ENCODE results near the gene OR8B12.
"Not testable (repeated sequence)": the region's sequence is repeated elsewhere in the genome, so short reads cannot be mapped to it uniquely, and the experiment has no call there.

OR8B12 gene

DNA sequence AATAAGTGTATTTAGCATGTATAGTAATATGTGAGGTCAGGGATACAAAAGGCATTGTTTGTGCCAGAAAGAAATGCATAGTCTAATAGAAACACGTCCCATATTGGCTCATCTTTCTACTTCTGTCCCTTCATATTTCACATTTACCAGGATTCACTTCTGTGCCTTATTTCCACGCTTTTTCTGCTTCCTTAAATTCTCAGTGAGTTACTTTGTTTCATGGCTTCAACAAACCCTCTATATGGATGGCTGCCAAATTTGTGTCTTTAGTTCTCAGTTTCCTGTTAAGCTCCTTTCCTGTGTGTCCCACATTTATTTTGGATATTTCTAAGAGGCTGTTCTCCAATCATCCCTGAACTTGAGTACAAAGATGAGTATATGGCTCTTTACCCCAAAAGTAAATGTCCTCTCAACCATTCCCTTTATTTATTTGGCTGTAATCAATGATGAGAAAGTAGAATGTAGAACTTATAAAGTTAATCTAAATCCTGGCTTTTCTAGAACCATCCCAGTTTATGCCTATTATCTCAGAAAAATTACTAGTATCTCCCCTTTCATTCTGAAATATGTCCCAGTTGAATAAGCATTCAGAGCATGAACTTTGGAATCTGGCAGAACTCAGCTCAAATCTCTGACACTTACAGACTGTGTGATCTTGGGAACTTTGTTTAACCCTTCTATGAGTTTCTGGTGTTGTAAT is 23.5 kb downstream of the OR8B12 start:
- DNase-seq (ENCODE audit: low read depth): no peak

DNA sequence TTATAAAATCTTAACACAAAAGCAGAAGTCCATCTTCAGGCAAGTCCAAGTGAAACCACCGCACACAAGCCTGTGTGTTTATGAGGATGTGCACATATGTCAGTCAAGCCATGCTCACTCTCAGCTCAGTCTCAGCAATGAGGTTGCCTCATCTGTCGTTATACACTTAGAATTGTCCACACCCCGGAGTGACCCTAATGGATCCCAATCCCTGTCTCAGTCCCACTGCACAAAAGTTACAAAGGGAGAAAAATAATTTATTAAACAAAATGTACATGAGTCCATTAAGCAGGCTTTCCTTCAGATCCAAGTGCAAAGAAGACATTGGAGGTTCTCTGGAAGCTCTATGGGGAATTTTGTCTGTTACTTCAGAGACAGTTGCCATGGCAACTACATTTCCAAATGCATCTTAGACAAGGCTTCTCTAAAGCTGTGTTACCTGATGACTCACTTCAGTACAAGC is 24.4 kb downstream of the OR8B12 start:
- no peak for DNase-seq (ENCODE audit: low read depth)

DNA sequence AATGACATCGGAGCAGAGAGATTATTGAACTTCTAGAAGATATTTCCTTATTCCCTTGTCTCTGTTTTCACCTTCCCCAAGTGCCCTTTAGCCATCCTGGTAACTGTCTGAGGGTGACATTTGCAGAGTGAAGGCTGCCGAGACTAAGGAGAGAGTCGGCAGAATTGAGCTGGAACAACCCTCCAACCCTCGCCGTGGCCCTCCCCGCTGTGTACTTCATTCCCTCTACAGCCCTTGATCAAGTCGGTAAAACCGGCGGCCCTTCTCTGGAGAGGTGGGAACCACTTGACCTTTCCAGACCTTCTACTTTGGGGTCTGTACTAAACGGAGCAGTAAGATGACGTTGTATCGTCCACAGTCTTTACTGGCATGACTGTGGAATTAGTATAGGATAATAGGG is 26.1 kb downstream of the OR8B12 start:
- DNase-seq (ENCODE audit: low read depth): no peak

DNA sequence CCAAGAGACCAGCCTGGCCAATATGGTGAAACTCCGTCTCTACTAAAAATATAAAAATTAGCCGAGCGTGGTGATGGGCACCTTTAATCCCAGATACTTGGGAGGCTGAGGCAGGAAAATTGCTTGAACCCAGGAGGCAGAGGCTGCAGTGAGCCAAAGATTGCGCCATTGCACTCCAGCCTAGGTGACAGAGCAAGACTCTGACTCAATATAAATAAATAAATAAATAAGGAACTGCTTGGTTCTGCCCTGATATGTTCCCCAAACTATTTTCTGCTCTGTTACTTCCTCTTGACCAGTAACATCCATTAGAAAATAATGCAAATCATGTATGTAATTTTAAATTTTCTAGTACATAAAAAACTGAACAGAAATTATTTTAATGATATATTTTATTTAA is 28.8 kb downstream of the OR8B12 start:
- not testable (repeated sequence) for DNase-seq (ENCODE audit: low read depth)

DNA sequence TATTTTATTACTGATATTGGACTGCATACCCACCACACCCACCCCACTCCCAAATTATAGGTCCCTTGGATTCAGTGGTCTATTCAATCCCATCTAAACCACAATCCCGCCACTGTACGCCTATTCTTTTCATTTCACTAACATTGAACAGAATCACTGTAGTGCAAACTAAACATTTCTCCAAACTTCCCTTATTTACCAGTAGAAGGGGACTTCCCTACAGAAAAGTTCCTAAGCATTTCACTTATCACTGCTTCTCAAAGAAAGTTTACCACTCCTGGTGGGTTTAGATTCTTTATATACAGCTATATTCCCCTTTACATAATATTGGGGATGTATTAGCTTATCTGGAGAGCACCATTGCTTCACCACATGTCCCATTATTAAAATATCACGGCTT is 29.3 kb downstream of the OR8B12 start:
- no peak for DNase-seq (ENCODE audit: low read depth)

DNA sequence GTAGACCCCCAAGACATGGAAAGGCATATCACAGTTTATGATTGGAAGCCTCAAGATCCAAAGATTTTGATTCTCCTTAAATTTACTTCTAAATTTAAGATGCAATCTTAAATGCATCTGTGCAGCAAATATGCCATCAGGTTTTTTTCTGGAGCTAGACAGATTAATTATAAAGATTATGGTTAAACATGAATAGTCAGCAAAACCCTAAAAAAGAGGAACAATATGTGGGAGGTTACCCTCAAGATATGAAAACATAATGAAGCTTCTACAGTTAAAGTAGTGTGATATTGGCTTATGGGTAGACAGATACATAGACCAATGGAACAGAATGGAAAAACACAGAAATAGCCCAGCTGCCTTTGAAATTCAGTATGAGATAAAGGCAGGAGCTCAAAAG is 31.7 kb downstream of the OR8B12 start:
- DNase-seq (ENCODE audit: low read depth): no peak

DNA sequence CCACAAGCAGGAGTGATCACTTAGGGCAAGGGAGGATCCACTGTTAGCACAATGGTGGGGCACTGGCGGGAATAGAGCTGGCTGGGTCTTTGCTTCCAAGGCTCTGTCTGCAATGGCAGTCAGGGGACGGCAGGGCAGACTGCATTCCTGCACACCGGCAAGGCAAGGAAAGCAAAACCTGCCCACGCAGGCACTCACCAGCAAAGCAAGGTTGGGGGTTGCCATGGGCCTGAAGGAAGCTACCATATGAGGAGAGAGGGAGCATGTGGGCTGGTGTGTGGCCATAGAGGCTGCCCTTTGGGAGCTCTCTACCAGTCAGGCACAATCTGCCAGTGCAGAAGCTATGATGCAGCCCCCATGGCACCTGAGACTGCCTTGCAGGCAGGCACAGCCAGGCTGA is 33.2 kb downstream of the OR8B12 start:
- no peak for DNase-seq (ENCODE audit: low read depth)

DNA sequence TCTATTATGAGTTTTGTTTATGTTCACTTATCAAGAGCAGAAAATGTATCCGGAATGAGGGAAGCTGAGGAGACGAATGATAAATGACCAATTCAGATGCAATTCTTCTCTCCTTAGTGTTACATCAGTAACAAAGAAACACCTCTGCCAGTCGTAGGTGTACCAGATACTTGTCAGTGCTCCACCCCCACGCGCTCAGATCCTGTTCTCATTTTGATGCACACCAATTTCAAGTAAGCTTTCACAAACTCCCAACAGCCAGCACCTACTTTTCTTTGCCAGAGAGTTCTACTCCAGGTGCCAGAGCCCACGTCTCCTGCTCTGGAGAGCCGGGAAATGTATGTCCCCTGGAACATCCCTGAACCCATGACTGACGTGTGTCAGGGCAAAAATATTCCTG is 43.7 kb downstream of the OR8B12 start:
- DNase-seq (ENCODE audit: low read depth): no peak

DNA sequence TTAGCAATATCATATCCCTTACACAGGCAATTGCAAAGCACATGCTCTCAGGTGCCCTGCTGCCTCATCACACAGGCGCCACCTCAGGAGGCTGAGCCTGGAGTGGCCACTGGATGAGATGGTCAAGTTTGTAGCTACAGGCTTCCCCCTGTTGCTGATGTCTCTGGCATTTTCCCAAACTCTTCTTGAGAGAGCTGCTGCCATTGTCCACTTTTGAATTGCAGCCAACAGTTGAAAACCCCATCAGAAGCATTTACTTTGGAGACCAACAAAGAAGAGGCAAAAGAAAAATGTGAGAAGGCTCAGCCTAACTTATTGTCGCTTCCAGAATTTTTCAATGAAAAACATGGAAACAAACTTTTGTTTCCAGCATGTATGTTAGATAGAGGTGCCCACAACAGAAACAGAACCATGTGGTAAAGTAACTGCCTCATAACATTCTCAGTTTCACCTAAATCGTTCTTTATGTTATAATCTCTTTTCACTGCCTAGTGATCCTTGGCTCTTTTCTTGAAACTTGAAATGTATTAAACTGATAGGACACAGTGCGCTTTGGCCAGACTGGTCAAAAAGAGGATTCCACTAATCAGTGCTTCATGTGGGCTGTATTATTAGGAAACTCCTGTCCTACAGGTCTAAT is 50.3 kb downstream of the OR8B12 start:
- no peak for DNase-seq (ENCODE audit: low read depth)

Measured in fibroblast of gingiva (primary cell).